WTC11 (cell line): ENCODE data around the gene SPIRE1. TPM values are rescaled to one million over a fixed set of nuclear protein-coding genes. Genes with fewer than 3 reads are reported as not detected.

Experiments used
- ATAC-seq: fragments of 200-7000 bp; cut with Tn5 transposase; 2 replicates; pipeline ENCODE4 v1.10.0; 2021; ENCODE audit warnings: mild to moderate bottlenecking, moderate library complexity
- CTCF ChIA-PET: fragments of 300-600 bp; sonication (Branson Sonifier 250); formaldehyde crosslinking; loops from one replicate; lab custom pipeline; 2021; ENCODE audit warnings: antibody characterized with exemption; lab: Charles Lee
- POLR2A ChIA-PET: fragments of 350-600 bp; sonication (Branson Sonifier 250); formaldehyde crosslinking; loops from one replicate; lab custom pipeline; 2021; ENCODE audit warnings: antibody characterized with exemption; lab: Charles Lee
- DNase-seq: peaks from one replicate; pipeline ENCODE4 v3.0.0; 2021; ENCODE audit warnings: low spot score
- H3K27ac Mint-ChIP-seq: 2 replicates; pipeline ENCODE4 v1.8.0; 2021; ENCODE audit warnings: mixed read lengths
- H3K27me3 Mint-ChIP-seq: 2 replicates; pipeline ENCODE4 v1.8.0; 2021; ENCODE audit warnings: low read depth, mild to moderate bottlenecking, moderate library complexity, mixed read lengths
- H3K36me3 Mint-ChIP-seq: 2 replicates; pipeline ENCODE4 v1.8.0; 2021; ENCODE audit warnings: mixed read lengths
- H3K4me1 Mint-ChIP-seq: 2 replicates; pipeline ENCODE4 v1.8.0; 2022; ENCODE audit warnings: mixed read lengths
- H3K4me3 Mint-ChIP-seq: 2 replicates; pipeline ENCODE4 v1.8.0; 2021; ENCODE audit warnings: mild to moderate bottlenecking, moderate library complexity, mixed read lengths
- H3K9me3 Mint-ChIP-seq: 2 replicates; pipeline ENCODE4 v1.8.0; 2021; ENCODE audit warnings: mixed read lengths
- CBFB ChIP-seq: sonication (generic); formaldehyde crosslinking; IDR thresholded peaks from 2 replicates; pipeline ENCODE4 v1.8.1; 2022; ENCODE audit warnings: mild to moderate bottlenecking, low read depth, missing genetic modification reagents
- CREM ChIP-seq: sonication (generic); formaldehyde crosslinking; IDR thresholded peaks from 2 replicates; pipeline ENCODE4 v1.8.1; 2022; ENCODE audit warnings: mild to moderate bottlenecking, missing genetic modification reagents, moderate library complexity
- ESRRA ChIP-seq: sonication (generic); formaldehyde crosslinking; IDR thresholded peaks from 2 replicates; pipeline ENCODE4 v1.8.1; 2022; ENCODE audit warnings: mild to moderate bottlenecking, missing genetic modification reagents, borderline replicate concordance
- FOXJ3 ChIP-seq: sonication (generic); formaldehyde crosslinking; IDR thresholded peaks from 2 replicates; pipeline ENCODE4 v1.9.0; 2021; ENCODE audit warnings: missing genetic modification reagents, mild to moderate bottlenecking, borderline replicate concordance
- FOXP1 ChIP-seq: sonication (generic); formaldehyde crosslinking; IDR thresholded peaks from 2 replicates; pipeline ENCODE4 v1.8.0; 2022; ENCODE audit warnings: missing genetic modification reagents, mild to moderate bottlenecking, moderate library complexity, borderline replicate concordance
- GRHL2 ChIP-seq: fragments of 250-450 bp; sonication (Bioruptor Pico); IDR thresholded peaks from 2 replicates; pipeline ENCODE4 v1.8.0; 2022; ENCODE audit warnings: mild to moderate bottlenecking, moderate library complexity; ENCODE audit not compliant: insufficient replicate concordance, severe bottlenecking
- GTF2I ChIP-seq: fragments of 250-450 bp; sonication (Bioruptor Pico); conservative IDR thresholded peaks from 2 replicates; pipeline ENCODE4 v1.4.0; 2021; ENCODE audit warnings: mild to moderate bottlenecking
- NFE2L1 ChIP-seq: sonication (generic); formaldehyde crosslinking; IDR thresholded peaks from 2 replicates; pipeline ENCODE4 v1.8.1; 2023; ENCODE audit warnings: missing genetic modification reagents
- OVOL2 ChIP-seq: fragments of 250-450 bp; sonication (Bioruptor Pico); IDR thresholded peaks from 2 replicates; pipeline ENCODE4 v1.9.0; 2021; ENCODE audit warnings: mild to moderate bottlenecking, borderline replicate concordance
- PRRX2 ChIP-seq: fragments of 250-450 bp; sonication (Bioruptor Pico); IDR thresholded peaks from 2 replicates; pipeline ENCODE4 v1.8.0; 2021; ENCODE audit warnings: mild to moderate bottlenecking
- TEAD1 ChIP-seq: sonication (generic); formaldehyde crosslinking; IDR thresholded peaks from 2 replicates; pipeline ENCODE4 v1.8.0; 2022; ENCODE audit warnings: mild to moderate bottlenecking, missing genetic modification reagents
- TEAD4 ChIP-seq: sonication (generic); formaldehyde crosslinking; IDR thresholded peaks from 2 replicates; pipeline ENCODE4 v1.8.0; 2022; ENCODE audit warnings: mild to moderate bottlenecking, missing genetic modification reagents
- ZNF423 ChIP-seq: fragments of 250-450 bp; sonication (Bioruptor Pico); IDR thresholded peaks from 2 replicates; pipeline ENCODE4 v2.1.2; 2022; ENCODE audit warnings: mild to moderate bottlenecking, moderate library complexity
- total RNA-seq: library from RNA; stranded (reverse); gene quantifications from 3 replicates; pipeline ENCODE4 v1.2.3, GENCODE V29; 2021
- TF ChIP-seq, protein P1 (sequence below): sonication (generic); formaldehyde crosslinking; IDR thresholded peaks from 2 replicates; pipeline ENCODE4 v1.8.0; 2022; ENCODE audit warnings: mild to moderate bottlenecking, missing genetic modification reagents
- TF ChIP-seq, protein P2 (sequence below): sonication (generic); formaldehyde crosslinking; IDR thresholded peaks from 2 replicates; pipeline ENCODE4 v1.8.1; 2022; ENCODE audit warnings: low read depth, missing genetic modification reagents, borderline replicate concordance
- TF ChIP-seq, protein P3 (sequence below): sonication (generic); formaldehyde crosslinking; IDR thresholded peaks from 2 replicates; pipeline ENCODE4 v1.8.1; 2023; ENCODE audit warnings: mild to moderate bottlenecking, missing genetic modification reagents
- TF ChIP-seq, protein P4 (sequence below): sonication (generic); formaldehyde crosslinking; IDR thresholded peaks from 2 replicates; pipeline ENCODE4 v1.8.0; 2022; ENCODE audit warnings: mild to moderate bottlenecking, missing genetic modification reagents
- TF ChIP-seq, protein P5 (sequence below): fragments of 250-450 bp; sonication (Bioruptor Pico); IDR thresholded peaks from 2 replicates; pipeline ENCODE4 v1.8.0; 2021; ENCODE audit warnings: mild to moderate bottlenecking
- TF ChIP-seq, protein P6 (sequence below): sonication (generic); formaldehyde crosslinking; IDR thresholded peaks from 2 replicates; pipeline ENCODE4 v1.8.1; 2022; ENCODE audit warnings: missing genetic modification reagents, borderline replicate concordance
- TF ChIP-seq, protein P7 (sequence below): sonication (generic); formaldehyde crosslinking; IDR thresholded peaks from 2 replicates; pipeline ENCODE4 v1.8.1; 2023; ENCODE audit warnings: mild to moderate bottlenecking, missing genetic modification reagents, borderline replicate concordance

Gene SPIRE1
- total RNA-seq, 1 experiment from 2014 or later = 19.3 TPM

DNA sequence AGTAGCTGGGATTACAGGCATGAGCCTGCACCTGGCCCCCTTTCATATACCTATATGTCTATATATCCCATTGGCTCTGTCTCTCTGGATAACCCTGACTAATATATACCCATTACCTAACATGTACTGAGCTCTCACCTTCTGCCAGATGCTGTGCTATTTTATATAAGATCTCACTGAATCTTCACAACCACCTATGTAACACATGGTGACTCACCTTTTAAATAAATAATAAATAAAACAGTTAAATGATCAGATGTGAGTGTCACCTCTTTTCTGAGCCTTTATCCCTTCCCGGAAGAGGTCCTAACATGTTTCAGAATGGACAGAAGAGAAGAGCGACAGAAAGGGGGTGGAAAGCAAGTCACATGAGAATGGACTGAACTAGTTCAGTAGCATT, 123.1 kb downstream of the SPIRE1 start:
- H3K27ac Mint-ChIP-seq = no peak overlapping the region
- no peaks in the 10 kb centered on the region for H3K9me3 Mint-ChIP-seq
- H3K4me3 Mint-ChIP-seq = no peak overlapping the region
- no peaks in the 10 kb centered on the region for H3K27me3 Mint-ChIP-seq
- ChIA-PET POLR2A (no interaction called here), CTCF (no interaction called here)
- 0 out of 2 replicates have a peak, but pooled peaks cover 4% of the 10 kb centered on the region for H3K4me1 Mint-ChIP-seq
- no peak for ATAC-seq
- TF ChIP-seq, protein P1, sequence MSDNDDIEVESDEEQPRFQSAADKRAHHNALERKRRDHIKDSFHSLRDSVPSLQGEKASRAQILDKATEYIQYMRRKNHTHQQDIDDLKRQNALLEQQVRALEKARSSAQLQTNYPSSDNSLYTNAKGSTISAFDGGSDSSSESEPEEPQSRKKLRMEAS (CRISPR knock-in tag) = no peak
- no peak for TF ChIP-seq PRRX2 (CRISPR knock-in tag)
- TF ChIP-seq, protein P2, sequence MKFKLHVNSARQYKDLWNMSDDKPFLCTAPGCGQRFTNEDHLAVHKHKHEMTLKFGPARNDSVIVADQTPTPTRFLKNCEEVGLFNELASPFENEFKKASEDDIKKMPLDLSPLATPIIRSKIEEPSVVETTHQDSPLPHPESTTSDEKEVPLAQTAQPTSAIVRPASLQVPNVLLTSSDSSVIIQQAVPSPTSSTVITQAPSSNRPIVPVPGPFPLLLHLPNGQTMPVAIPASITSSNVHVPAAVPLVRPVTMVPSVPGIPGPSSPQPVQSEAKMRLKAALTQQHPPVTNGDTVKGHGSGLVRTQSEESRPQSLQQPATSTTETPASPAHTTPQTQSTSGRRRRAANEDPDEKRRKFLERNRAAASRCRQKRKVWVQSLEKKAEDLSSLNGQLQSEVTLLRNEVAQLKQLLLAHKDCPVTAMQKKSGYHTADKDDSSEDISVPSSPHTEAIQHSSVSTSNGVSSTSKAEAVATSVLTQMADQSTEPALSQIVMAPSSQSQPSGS (CRISPR knock-in tag) = no peak
- TF ChIP-seq FOXP1 = no peak
- TF ChIP-seq ZNF423 (CRISPR knock-in tag) = no peak
- no peak for TF ChIP-seq FOXJ3
- TF ChIP-seq NFE2L1 (CRISPR knock-in tag) = no peak
- TF ChIP-seq, protein P3, sequence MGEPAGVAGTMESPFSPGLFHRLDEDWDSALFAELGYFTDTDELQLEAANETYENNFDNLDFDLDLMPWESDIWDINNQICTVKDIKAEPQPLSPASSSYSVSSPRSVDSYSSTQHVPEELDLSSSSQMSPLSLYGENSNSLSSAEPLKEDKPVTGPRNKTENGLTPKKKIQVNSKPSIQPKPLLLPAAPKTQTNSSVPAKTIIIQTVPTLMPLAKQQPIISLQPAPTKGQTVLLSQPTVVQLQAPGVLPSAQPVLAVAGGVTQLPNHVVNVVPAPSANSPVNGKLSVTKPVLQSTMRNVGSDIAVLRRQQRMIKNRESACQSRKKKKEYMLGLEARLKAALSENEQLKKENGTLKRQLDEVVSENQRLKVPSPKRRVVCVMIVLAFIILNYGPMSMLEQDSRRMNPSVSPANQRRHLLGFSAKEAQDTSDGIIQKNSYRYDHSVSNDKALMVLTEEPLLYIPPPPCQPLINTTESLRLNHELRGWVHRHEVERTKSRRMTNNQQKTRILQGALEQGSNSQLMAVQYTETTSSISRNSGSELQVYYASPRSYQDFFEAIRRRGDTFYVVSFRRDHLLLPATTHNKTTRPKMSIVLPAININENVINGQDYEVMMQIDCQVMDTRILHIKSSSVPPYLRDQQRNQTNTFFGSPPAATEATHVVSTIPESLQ (CRISPR knock-in tag) = no peak
- no peak for TF ChIP-seq OVOL2
- TF ChIP-seq, protein P4, sequence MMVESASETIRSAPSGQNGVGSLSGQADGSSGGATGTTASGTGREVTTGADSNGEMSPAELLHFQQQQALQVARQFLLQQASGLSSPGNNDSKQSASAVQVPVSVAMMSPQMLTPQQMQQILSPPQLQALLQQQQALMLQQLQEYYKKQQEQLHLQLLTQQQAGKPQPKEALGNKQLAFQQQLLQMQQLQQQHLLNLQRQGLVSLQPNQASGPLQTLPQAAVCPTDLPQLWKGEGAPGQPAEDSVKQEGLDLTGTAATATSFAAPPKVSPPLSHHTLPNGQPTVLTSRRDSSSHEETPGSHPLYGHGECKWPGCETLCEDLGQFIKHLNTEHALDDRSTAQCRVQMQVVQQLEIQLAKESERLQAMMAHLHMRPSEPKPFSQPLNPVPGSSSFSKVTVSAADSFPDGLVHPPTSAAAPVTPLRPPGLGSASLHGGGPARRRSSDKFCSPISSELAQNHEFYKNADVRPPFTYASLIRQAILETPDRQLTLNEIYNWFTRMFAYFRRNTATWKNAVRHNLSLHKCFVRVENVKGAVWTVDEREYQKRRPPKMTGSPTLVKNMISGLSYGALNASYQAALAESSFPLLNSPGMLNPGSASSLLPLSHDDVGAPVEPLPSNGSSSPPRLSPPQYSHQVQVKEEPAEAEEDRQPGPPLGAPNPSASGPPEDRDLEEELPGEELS (CRISPR knock-in tag) = no peak
- TF ChIP-seq, protein P5, sequence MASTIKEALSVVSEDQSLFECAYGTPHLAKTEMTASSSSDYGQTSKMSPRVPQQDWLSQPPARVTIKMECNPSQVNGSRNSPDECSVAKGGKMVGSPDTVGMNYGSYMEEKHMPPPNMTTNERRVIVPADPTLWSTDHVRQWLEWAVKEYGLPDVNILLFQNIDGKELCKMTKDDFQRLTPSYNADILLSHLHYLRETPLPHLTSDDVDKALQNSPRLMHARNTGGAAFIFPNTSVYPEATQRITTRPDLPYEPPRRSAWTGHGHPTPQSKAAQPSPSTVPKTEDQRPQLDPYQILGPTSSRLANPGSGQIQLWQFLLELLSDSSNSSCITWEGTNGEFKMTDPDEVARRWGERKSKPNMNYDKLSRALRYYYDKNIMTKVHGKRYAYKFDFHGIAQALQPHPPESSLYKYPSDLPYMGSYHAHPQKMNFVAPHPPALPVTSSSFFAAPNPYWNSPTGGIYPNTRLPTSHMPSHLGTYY = no peak
- TF ChIP-seq, protein P6, sequence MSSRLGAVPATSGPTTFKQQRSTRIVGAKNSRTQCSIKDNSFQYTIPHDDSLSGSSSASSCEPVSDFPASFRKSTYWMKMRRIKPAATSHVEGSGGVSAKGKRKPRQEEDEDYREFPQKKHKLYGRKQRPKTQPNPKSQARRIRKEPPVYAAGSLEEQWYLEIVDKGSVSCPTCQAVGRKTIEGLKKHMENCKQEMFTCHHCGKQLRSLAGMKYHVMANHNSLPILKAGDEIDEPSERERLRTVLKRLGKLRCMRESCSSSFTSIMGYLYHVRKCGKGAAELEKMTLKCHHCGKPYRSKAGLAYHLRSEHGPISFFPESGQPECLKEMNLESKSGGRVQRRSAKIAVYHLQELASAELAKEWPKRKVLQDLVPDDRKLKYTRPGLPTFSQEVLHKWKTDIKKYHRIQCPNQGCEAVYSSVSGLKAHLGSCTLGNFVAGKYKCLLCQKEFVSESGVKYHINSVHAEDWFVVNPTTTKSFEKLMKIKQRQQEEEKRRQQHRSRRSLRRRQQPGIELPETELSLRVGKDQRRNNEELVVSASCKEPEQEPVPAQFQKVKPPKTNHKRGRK (CRISPR knock-in tag) = no peak
- TF ChIP-seq CREM (CRISPR knock-in tag) = no peak
- TF ChIP-seq TEAD4 (CRISPR knock-in tag) = no peak
- TF ChIP-seq GTF2I (CRISPR knock-in tag) = no peak
- no peak for TF ChIP-seq GRHL2 (CRISPR knock-in tag)
- TF ChIP-seq, protein P7, sequence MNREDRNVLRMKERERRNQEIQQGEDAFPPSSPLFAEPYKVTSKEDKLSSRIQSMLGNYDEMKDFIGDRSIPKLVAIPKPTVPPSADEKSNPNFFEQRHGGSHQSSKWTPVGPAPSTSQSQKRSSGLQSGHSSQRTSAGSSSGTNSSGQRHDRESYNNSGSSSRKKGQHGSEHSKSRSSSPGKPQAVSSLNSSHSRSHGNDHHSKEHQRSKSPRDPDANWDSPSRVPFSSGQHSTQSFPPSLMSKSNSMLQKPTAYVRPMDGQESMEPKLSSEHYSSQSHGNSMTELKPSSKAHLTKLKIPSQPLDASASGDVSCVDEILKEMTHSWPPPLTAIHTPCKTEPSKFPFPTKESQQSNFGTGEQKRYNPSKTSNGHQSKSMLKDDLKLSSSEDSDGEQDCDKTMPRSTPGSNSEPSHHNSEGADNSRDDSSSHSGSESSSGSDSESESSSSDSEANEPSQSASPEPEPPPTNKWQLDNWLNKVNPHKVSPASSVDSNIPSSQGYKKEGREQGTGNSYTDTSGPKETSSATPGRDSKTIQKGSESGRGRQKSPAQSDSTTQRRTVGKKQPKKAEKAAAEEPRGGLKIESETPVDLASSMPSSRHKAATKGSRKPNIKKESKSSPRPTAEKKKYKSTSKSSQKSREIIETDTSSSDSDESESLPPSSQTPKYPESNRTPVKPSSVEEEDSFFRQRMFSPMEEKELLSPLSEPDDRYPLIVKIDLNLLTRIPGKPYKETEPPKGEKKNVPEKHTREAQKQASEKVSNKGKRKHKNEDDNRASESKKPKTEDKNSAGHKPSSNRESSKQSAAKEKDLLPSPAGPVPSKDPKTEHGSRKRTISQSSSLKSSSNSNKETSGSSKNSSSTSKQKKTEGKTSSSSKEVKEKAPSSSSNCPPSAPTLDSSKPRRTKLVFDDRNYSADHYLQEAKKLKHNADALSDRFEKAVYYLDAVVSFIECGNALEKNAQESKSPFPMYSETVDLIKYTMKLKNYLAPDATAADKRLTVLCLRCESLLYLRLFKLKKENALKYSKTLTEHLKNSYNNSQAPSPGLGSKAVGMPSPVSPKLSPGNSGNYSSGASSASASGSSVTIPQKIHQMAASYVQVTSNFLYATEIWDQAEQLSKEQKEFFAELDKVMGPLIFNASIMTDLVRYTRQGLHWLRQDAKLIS (CRISPR knock-in tag) = no peak
- TF ChIP-seq ESRRA (CRISPR knock-in tag) = no peak
- no peak for TF ChIP-seq TEAD1 (CRISPR knock-in tag)
- no peak for TF ChIP-seq CBFB
- no peak for DNase-seq
- H3K36me3 Mint-ChIP-seq = no peaks in the 10 kb centered on the region
